ENCODE measurements around the gene MRPS10.

- no peak for TF ChIP-seq KDM1A (IDR thresholded peaks at IDR 0.05; ENCODE audit: borderline replicate concordance)
- TF ChIP-seq CTCF (IDR thresholded peaks at IDR 0.05 in 2 of 3, conservative IDR thresholded peaks at IDR 0.05 in 1 of 3; ENCODE audit: control insufficient read depth in 2 of 3, extremely low read depth in 1 of 3, insufficient read depth in 1 of 3, low read depth in 3 of 3, low read length in 3 of 3) = no peak
- no peak for TF ChIP-seq POLR2AphosphoS5 (IDR thresholded peaks at IDR 0.05; ENCODE audit: low read length)
- no peak for TF ChIP-seq ESRRA (IDR thresholded peaks at IDR 0.05; ENCODE audit: low read length)
- TF ChIP-seq POLR2A (IDR thresholded peaks at IDR 0.05; ENCODE audit: low read depth, low read length) = no peak
- no peak for TF ChIP-seq NRF1 (conservative IDR thresholded peaks at IDR 0.05; ENCODE audit: low read depth, low read length)
- no peak for TF ChIP-seq ZNF217 (IDR thresholded peaks at IDR 0.05)
- no peak for TF ChIP-seq BCL3 (IDR thresholded peaks at IDR 0.05; ENCODE audit: borderline replicate concordance, insufficient read depth, low read depth, low read length, poor library complexity, severe bottlenecking)
- 0 out of 4 replicates have a peak, but pooled peaks of 1 of the 2 experiments have one; percentile 47 for TF ChIP-seq EP300 (IDR thresholded peaks at IDR 0.05; ENCODE audit: borderline replicate concordance in 1 of 2, control insufficient read depth in 1 of 2, low read depth in 2 of 2, low read length in 2 of 2)
Observed at GRCh38 chr6:42225029-42225339, 7.3 kb upstream of the MRPS10 start.

Data from GM12878 (cell line).